MCF 10A (cell line): ENCODE data around the gene CPSF4. TPM values are rescaled to one million over a fixed set of nuclear protein-coding genes. Genes with fewer than 3 reads are reported as not detected.

Experiments used
- BruUV-seq: library from RNA; stranded (reverse); fragments of 400-500 nt; replicated peaks from 2 replicates; lab custom pipeline; 2021; lab: Mats Ljungman, UMichigan
- CTCF ChIA-PET: fragments of 300-600 bp; sonication (Branson Sonifier 250); formaldehyde crosslinking; extraction: SDS; loops from one replicate; lab custom pipeline; 2021; ENCODE audit warnings: antibody characterized with exemption, inconsistent platforms; lab: Yijun Ruan, JAX
- POLR2A ChIA-PET: fragments of 300-600, 350-650 bp; sonication (Branson Sonifier 250); formaldehyde crosslinking; extraction: SDS; loops from one replicate; lab custom pipeline; 2020; ENCODE audit warnings: antibody characterized with exemption, inconsistent platforms; lab: Yijun Ruan, JAX
- DNase-seq: peaks from one replicate; pipeline ENCODE4 v3.0.0-alpha.2; 2018; ENCODE audit not compliant: unreplicated experiment
- H3K27ac Mint-ChIP-seq: one replicate; pipeline ENCODE4 v1.8.0; 2022; ENCODE audit warnings: mild to moderate bottlenecking, low read depth, mixed read lengths; ENCODE audit not compliant: unreplicated experiment
- H3K27me3 Mint-ChIP-seq: one replicate; pipeline ENCODE4 v1.8.0; 2022; ENCODE audit warnings: mixed read lengths; ENCODE audit not compliant: insufficient read depth, unreplicated experiment
- H3K36me3 Mint-ChIP-seq: one replicate; pipeline ENCODE4 v1.8.0; 2022; ENCODE audit warnings: mild to moderate bottlenecking, moderate library complexity, mixed read lengths; ENCODE audit not compliant: insufficient read depth, unreplicated experiment
- H3K4me1 Mint-ChIP-seq: one replicate; pipeline ENCODE4 v1.8.0; 2022; ENCODE audit warnings: mixed read lengths; ENCODE audit not compliant: insufficient read depth, unreplicated experiment
- H3K4me3 Mint-ChIP-seq: one replicate; pipeline ENCODE4 v1.8.0; 2022; ENCODE audit warnings: mild to moderate bottlenecking, moderate library complexity, mixed read lengths; ENCODE audit not compliant: unreplicated experiment
- H3K9me3 Mint-ChIP-seq: one replicate; pipeline ENCODE4 v1.8.0; 2022; ENCODE audit warnings: mixed read lengths; ENCODE audit not compliant: unreplicated experiment
- CTCF ChIP-seq: fragments of 200-600 bp; IDR thresholded peaks from one replicate; pipeline ENCODE4 v1.8.0; 2022; ENCODE audit warnings: antibody characterized with exemption, mild to moderate bottlenecking; ENCODE audit not compliant: unreplicated experiment
- intact Hi-C: fragments of 100-400 bp; cut with micrococcal nuclease; formaldehyde crosslinking; loops from 2 replicates; pipeline ENCODE4 v1.14.1; 2022
- total RNA-seq: library from RNA; stranded (reverse); gene quantifications from 2 replicates; pipeline ENCODE4 v1.2.3, GENCODE V29; 2022

Gene CPSF4
- total RNA-seq, 1 experiment from 2014 or later: 62.6 TPM

DNA sequence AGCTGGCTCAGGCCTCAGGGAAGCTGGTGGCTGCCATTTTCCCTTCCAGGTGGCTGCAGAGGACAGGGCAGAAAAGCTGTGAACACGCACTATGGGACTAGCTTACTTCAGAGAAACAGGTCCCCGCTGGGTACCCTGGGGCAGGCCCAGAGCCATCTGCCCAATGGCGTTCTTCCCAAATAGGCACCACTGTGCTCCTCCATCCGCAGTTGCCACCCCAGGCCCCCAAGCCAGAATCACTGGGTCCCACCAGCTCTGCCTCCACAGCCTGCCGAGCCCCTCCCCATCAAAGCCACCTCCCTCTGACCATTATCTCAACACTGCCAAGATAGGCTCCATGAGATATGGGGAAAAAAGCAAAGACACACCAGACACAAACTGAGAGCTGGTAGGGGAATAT is 18.5 kb upstream of the CPSF4 start:
- no peaks in the 10 kb centered on the region for H3K27me3 Mint-ChIP-seq
- intact Hi-C loops: no loop called here
- ChIA-PET CTCF (interaction anchor here (0.6 to 0.7 kb wide), 2 partner anchors 69 to 91 kb away, joined by 3 to 4 read pairs; no protein-coding TSS in a partner anchor), POLR2A (interaction anchor here (0.7 to 2.6 kb wide), 2 partner anchors 11 to 94 kb away, joined by 3 to 15 read pairs; partner anchors contain the start of genes BUD31 and PDAP1)
- H3K36me3 Mint-ChIP-seq: peaks cover 83% of the 10 kb centered on the region
- no peaks in the 10 kb centered on the region for H3K9me3 Mint-ChIP-seq
- no TSS peak for BruUV-seq
- H3K4me3 Mint-ChIP-seq: no peak overlapping the region
- H3K27ac Mint-ChIP-seq: no peak overlapping the region
- peaks cover 4% of the 10 kb centered on the region for H3K4me1 Mint-ChIP-seq
- TF ChIP-seq CTCF: no peak
- no peak for DNase-seq

GRCh38 chr7:99420986-99421385 is 17.8 kb upstream of the CPSF4 start:
- TF ChIP-seq CTCF: no peak
- POLR2A ChIA-PET: interaction anchor here (2.6 kb wide), 1 partner anchor 12 kb away, joined by 15 read pairs; the partner anchor contains the start of genes BUD31 and PDAP1
- H3K36me3 Mint-ChIP-seq: peaks cover 76% of the 10 kb centered on the region

DNA sequence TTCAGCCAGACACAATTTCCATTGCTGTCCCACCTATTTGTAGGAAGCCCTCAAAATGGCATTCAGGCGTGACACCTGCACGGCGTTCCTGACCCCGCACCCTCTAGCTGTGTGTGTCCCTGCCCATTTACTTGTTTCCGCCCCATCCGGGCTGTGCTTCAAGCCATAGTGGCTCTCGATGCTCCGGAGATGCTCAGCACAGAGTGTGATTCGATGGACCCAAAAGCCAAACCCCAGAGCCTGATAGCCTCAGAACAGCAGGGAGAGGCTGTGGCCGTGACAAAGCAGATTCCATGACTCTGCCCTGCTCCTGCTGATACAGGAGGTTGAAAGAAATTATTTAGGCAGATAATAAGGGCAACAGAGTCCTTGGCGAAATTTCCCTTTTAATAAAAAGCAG is 16.6 kb upstream of the CPSF4 start:
- no peak for DNase-seq
- no TSS peak for BruUV-seq
- H3K4me3 Mint-ChIP-seq: no peak overlapping the region
- H3K9me3 Mint-ChIP-seq: no peaks in the 10 kb centered on the region
- intact Hi-C loops: no loop called here
- H3K27ac Mint-ChIP-seq: no peak overlapping the region
- ChIA-PET CTCF (interaction anchor here (1.6 kb wide), 1 partner anchor 12 kb away, joined by 3 read pairs; no protein-coding TSS in a partner anchor), POLR2A (interaction anchor here (1.6 kb wide), 1 partner anchor 13 kb away, joined by 8 read pairs; the partner anchor contains the start of genes BUD31 and PDAP1)
- no peaks in the 10 kb centered on the region for H3K4me1 Mint-ChIP-seq
- H3K27me3 Mint-ChIP-seq: no peaks in the 10 kb centered on the region
- no peak for TF ChIP-seq CTCF
- H3K36me3 Mint-ChIP-seq: peaks cover 64% of the 10 kb centered on the region

More at GRCh38 chr7:99420986-99421385, 17.8 kb upstream of the CPSF4 start:
- CTCF ChIA-PET: interaction anchor here (0.6 to 1.6 kb wide), 3 partner anchors 13 to 72 kb away, joined by 3 read pairs; no protein-coding TSS in a partner anchor
- Mint-ChIP-seq H3K4me3 (no peak overlapping the region), H3K9me3 (no peaks in the 10 kb centered on the region), H3K27me3 (no peaks in the 10 kb centered on the region), H3K27ac (no peak overlapping the region), H3K4me1 (peaks cover 3% of the 10 kb centered on the region)
- DNase-seq: no peak
- BruUV-seq: no TSS peak
- intact Hi-C loops: no loop called here

DNA sequence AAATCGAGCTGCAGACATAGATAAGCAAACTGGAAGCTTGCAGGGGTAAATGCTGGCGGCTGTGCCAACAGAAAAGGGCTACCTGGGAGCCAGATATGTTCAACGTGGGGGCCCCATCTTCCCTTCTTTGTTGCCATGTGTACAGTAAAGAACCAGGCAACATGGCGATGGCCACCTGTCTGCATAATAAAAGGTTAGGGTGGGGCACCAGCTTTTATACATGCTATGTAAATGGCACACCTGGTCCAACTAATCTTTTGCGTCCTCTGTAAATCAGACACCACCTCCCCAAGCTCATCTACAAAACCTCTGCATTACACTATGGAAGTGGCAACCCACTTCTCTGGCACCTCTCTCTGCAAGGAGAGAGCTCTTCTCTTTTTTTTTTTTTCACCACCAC is 16.1 kb upstream of the CPSF4 start:
- no TSS peak for BruUV-seq
- TF ChIP-seq CTCF: no peak
- CTCF ChIA-PET: interaction anchor here (1.6 kb wide), 1 partner anchor 11 kb away, joined by 3 read pairs; no protein-coding TSS in a partner anchor

More for the DNA sequence above, 16.1 kb upstream of the CPSF4 start:
- DNase-seq: no peak
- POLR2A ChIA-PET: interaction anchor here (1.6 kb wide), 1 partner anchor 13 kb away, joined by 8 read pairs; the partner anchor contains the start of genes BUD31 and PDAP1
- no peaks in the 10 kb centered on the region for H3K27me3 Mint-ChIP-seq
- intact Hi-C loops: no loop called here
- peaks cover 60% of the 10 kb centered on the region for H3K36me3 Mint-ChIP-seq
- H3K9me3 Mint-ChIP-seq: no peaks in the 10 kb centered on the region
- H3K4me3 Mint-ChIP-seq: no peak overlapping the region
- no peak overlapping the region for H3K27ac Mint-ChIP-seq
- H3K4me1 Mint-ChIP-seq: no peaks in the 10 kb centered on the region
